Ishikawa (cell line): ENCODE results near the gene CACNA1H.

Experiments used
- CEBPB ChIP-seq: IDR thresholded peaks from 2 replicates; pipeline ENCODE4 v1.6.1; 2012
- CREB1 ChIP-seq: IDR thresholded peaks from 2 replicates; pipeline ENCODE4 v1.6.1; 2012; ENCODE audit warnings: low read depth
- EGR1 ChIP-seq: IDR thresholded peaks from 2 replicates; pipeline ENCODE4 v1.6.1; 2012
- EP300 ChIP-seq: IDR thresholded peaks from 2 replicates; pipeline ENCODE4 v1.6.1; 2012; ENCODE audit warnings: borderline replicate concordance
- FOXM1 ChIP-seq: IDR thresholded peaks from 2 replicates; pipeline ENCODE4 v1.6.1; 2012; ENCODE audit warnings: low read depth, borderline replicate concordance
- MAX ChIP-seq: IDR thresholded peaks from 2 replicates; pipeline ENCODE4 v1.6.1; 2012
- NFIC ChIP-seq: IDR thresholded peaks from 2 replicates; pipeline ENCODE4 v1.6.1; 2012
- RAD21 ChIP-seq: IDR thresholded peaks from 2 replicates; pipeline ENCODE4 v1.6.1; 2012; ENCODE audit warnings: low read depth
- TAF1 ChIP-seq: IDR thresholded peaks from 2 replicates; pipeline ENCODE4 v1.6.1; 2012; ENCODE audit warnings: low read depth, mild to moderate bottlenecking
- TCF12 ChIP-seq: IDR thresholded peaks from 2 replicates; pipeline ENCODE4 v1.6.1; 2012; ENCODE audit warnings: low read depth
- TEAD4 ChIP-seq: IDR thresholded peaks from 2 replicates; pipeline ENCODE4 v1.6.1; 2012
- YY1 ChIP-seq: IDR thresholded peaks from 2 replicates; pipeline ENCODE4 v1.6.1; 2012; ENCODE audit warnings: low read depth
- ZBTB7A ChIP-seq: IDR thresholded peaks from 2 replicates; pipeline ENCODE4 v1.6.1; 2012; ENCODE audit warnings: low read depth
- TF ChIP-seq, protein P1 (sequence below): IDR thresholded peaks from 2 replicates; pipeline ENCODE4 v1.6.1; 2012; ENCODE audit warnings: low read depth, mild to moderate bottlenecking
- TF ChIP-seq, protein P2 (sequence below): IDR thresholded peaks from 2 replicates; pipeline ENCODE4 v1.6.1; 2012

CACNA1H gene

DNA sequence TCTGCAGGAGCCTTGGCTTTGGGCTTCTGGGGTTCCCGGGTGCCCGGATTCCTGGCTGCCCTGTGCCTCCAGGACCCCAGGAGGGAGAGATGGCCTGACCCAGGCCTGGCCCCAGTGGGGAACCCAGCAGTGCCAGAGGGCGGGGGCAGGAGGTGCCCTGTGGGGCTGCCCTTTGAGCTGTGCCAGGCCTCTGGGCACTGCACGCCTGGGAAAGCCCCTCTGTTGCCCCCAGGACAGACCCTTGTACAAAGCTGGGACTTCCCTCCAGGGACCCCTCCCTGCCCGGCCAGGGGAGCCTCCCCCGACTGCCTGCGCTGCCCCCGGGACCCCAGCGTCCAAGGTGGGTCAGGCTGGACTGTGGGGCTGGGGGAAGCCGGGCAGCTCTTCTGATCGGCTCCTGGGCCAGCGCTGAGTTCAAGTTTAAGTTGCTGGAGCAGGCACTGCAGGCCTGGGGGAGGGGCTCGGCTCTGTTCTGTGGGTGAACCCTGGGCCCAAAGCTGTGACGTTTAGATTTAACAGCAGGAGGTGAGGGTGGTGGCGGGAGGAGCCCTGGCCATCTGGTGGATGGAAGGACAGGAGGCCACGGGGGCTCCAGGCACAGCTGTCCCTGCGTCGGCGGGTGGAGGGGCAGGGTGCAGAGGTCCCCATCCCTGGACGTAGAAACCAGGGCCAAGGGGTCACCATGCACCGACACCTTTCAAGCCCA, 29.2 kb upstream of the CACNA1H start:
- TF ChIP-seq NFIC = no peak
- no peak for TF ChIP-seq RAD21
- TF ChIP-seq, protein P1, sequence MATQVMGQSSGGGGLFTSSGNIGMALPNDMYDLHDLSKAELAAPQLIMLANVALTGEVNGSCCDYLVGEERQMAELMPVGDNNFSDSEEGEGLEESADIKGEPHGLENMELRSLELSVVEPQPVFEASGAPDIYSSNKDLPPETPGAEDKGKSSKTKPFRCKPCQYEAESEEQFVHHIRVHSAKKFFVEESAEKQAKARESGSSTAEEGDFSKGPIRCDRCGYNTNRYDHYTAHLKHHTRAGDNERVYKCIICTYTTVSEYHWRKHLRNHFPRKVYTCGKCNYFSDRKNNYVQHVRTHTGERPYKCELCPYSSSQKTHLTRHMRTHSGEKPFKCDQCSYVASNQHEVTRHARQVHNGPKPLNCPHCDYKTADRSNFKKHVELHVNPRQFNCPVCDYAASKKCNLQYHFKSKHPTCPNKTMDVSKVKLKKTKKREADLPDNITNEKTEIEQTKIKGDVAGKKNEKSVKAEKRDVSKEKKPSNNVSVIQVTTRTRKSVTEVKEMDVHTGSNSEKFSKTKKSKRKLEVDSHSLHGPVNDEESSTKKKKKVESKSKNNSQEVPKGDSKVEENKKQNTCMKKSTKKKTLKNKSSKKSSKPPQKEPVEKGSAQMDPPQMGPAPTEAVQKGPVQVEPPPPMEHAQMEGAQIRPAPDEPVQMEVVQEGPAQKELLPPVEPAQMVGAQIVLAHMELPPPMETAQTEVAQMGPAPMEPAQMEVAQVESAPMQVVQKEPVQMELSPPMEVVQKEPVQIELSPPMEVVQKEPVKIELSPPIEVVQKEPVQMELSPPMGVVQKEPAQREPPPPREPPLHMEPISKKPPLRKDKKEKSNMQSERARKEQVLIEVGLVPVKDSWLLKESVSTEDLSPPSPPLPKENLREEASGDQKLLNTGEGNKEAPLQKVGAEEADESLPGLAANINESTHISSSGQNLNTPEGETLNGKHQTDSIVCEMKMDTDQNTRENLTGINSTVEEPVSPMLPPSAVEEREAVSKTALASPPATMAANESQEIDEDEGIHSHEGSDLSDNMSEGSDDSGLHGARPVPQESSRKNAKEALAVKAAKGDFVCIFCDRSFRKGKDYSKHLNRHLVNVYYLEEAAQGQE = no peak
- no peak for TF ChIP-seq FOXM1
- TF ChIP-seq EP300 = no peak
- TF ChIP-seq TEAD4 = no peak
- TF ChIP-seq EGR1 = no peak
- TF ChIP-seq CREB1 = no peak
- no peak for TF ChIP-seq TAF1
- no peak for TF ChIP-seq YY1
- TF ChIP-seq CEBPB = no peak
- TF ChIP-seq, protein P2, sequence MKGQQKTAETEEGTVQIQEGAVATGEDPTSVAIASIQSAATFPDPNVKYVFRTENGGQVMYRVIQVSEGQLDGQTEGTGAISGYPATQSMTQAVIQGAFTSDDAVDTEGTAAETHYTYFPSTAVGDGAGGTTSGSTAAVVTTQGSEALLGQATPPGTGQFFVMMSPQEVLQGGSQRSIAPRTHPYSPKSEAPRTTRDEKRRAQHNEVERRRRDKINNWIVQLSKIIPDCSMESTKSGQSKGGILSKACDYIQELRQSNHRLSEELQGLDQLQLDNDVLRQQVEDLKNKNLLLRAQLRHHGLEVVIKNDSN = no peak

- no peak for TF ChIP-seq TAF1
- TF ChIP-seq NFIC = no peak
- TF ChIP-seq TEAD4 = no peak
- no peak for TF ChIP-seq CEBPB
- no peak for TF ChIP-seq FOXM1
- TF ChIP-seq, protein P1 = no peak
- no peak for TF ChIP-seq EP300
- TF ChIP-seq MAX = no peak
- no peak for TF ChIP-seq EGR1
- TF ChIP-seq ZBTB7A = no peak
- TF ChIP-seq YY1 = no peak
- TF ChIP-seq TCF12 = no peak
- no peak for TF ChIP-seq CREB1
- no peak for TF ChIP-seq RAD21
Observed at GRCh38 chr16:1124291-1124690, 28.6 kb upstream of the CACNA1H start.

DNA sequence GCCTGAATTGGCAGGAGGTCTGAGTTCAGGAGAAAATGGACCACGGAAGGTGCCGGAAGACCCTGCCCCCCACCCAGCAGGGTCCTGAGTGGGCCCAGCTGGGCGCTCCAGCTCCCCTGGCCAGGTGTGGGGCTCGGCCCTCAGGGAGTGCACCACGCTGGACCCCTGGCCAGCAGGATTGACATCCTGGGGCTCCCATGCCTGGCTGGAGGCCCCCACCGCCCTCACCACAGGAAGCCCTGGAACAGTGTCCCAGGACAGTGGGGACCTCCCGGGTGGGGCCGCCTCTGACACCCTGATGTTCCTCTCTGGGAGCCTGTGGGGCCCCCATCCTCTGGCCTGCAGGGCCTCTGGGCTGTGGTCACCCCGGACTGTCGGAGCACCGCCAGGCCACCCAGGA, 28.1 kb upstream of the CACNA1H start:
- no peak for TF ChIP-seq RAD21
- TF ChIP-seq, protein P1 = no peak
- TF ChIP-seq, protein P2 = no peak
- TF ChIP-seq YY1 = no peak
- no peak for TF ChIP-seq NFIC
- TF ChIP-seq EGR1 = no peak
- no peak for TF ChIP-seq TCF12
- no peak for TF ChIP-seq ZBTB7A
- no peak for TF ChIP-seq FOXM1

DNA sequence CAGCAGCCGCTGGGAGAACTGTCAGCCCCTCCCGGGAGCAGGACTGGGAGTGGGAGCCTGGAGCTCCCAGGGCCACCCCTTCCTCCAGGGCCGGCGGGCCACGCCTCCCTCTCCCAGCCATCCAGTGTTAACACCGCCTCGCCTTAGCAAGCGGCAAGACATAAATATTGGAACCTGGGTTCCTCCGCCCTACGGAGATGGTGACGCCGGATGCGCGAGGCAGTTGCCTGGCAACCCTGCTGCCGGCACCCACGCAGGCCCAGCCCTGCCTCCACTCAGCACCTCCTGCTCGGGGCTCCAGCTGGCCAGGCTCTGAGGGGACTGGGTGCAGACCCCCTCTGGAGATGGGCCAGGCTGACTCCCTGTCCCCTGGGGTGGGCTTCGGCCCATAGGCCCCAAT, 27.4 kb upstream of the CACNA1H start:
- TF ChIP-seq, protein P1 = no peak
- peak; percentile 75 for TF ChIP-seq EGR1
- no peak for TF ChIP-seq CEBPB
- no peak for TF ChIP-seq ZBTB7A
- TF ChIP-seq, protein P2 = no peak
- TF ChIP-seq TCF12 = no peak
- no peak for TF ChIP-seq RAD21
- no peak for TF ChIP-seq YY1
- TF ChIP-seq FOXM1 = no peak
- no peak for TF ChIP-seq CREB1
- TF ChIP-seq EP300 = no peak
- TF ChIP-seq TAF1 = no peak
- TF ChIP-seq MAX = 0 out of 2 replicates have a peak, but pooled peaks have one; percentile 32
- TF ChIP-seq TEAD4 = no peak
- no peak for TF ChIP-seq NFIC
